ENCODE results near the gene P2RY12. TPM values are rescaled to one million over a fixed set of nuclear protein-coding genes. Genes with fewer than 3 reads are reported as not detected.
A peak's percentile ranks its signal among the peaks of the same experiment; 100 is the strongest.

P2RY12 gene
- total RNA-seq, 2 donors from 2014 or later, result 0.78 TPM; not detected in 1

DNA sequence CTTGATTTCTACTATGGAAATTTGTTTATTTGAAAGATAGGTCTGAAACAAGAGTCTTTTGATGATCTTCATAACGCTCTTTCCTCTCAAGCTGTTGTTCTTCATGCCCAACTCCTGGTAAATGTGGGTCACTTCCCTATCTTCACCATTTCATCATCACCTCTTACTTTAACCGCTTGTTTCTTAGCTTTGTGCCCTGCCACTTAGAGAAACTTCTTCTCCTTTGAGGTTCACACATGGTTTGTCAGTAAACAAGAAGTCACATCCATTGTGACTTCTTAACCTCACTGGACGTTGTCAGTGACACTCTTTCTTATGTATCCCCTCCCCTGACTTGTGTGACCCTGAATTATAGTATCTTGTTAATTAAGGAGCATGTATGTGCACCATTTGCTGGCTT is 38.3 kb downstream of the P2RY12 start:
- ATAC-seq, result no peak
- WGBS, 2 donors, result 59 to 66% methylated on average over 3 of the region's 3 CpGs

DNA sequence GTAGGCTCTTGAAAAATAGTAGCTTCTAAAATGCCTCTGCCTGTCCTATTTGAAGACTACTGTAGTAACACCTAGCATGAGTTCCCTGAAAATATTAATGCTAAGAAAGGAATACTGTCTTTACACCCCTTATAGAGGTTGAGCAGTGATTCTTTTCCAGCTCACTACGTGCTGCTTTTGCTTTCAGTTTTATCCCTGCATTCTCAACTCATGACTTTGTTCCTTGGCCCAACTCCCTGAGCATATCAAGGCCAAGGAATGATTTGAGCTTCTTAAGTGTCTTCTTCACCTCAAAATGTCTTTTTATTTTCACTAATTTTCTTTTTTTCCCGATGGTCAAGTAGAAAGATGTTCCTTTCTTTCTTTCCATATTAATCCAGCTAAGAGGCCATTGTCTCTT is 38.7 kb downstream of the P2RY12 start:
- H3K36me3 ChIP-seq (replicated peaks in 1 of 2; ENCODE audit: insufficient read depth in 1 of 2, low read depth in 2 of 2), result no peaks in the 10 kb centered on the region
- no peak overlapping the region for H3K27ac ChIP-seq
- H3K4me1 ChIP-seq, result no peaks in the 10 kb centered on the region
- ATAC-seq (no peak), DNase-seq (peak in 1 of 4 donors; percentile 15)
- 55 to 67% methylated on average over 2 of the region's 2 CpGs for WGBS, 2 donors
- intact Hi-C loops (cut with DNase I), result no loop called here
- no peak overlapping the region for H3K4me3 ChIP-seq
- H3K9me3 ChIP-seq, result no peaks in the 10 kb centered on the region
- TF ChIP-seq, protein P1, sequence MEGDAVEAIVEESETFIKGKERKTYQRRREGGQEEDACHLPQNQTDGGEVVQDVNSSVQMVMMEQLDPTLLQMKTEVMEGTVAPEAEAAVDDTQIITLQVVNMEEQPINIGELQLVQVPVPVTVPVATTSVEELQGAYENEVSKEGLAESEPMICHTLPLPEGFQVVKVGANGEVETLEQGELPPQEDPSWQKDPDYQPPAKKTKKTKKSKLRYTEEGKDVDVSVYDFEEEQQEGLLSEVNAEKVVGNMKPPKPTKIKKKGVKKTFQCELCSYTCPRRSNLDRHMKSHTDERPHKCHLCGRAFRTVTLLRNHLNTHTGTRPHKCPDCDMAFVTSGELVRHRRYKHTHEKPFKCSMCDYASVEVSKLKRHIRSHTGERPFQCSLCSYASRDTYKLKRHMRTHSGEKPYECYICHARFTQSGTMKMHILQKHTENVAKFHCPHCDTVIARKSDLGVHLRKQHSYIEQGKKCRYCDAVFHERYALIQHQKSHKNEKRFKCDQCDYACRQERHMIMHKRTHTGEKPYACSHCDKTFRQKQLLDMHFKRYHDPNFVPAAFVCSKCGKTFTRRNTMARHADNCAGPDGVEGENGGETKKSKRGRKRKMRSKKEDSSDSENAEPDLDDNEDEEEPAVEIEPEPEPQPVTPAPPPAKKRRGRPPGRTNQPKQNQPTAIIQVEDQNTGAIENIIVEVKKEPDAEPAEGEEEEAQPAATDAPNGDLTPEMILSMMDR (IDR thresholded peaks at IDR 0.05), result no peak
- TF ChIP-seq POLR2A (IDR thresholded peaks at IDR 0.05), result no peak
- no peaks in the 10 kb centered on the region for H3K27me3 ChIP-seq

More for the DNA sequence above, 38.3 kb downstream of the P2RY12 start:
- Histone ChIP-seq H3K4me3 (no peak overlapping the region), H3K4me1 (no peaks in the 10 kb centered on the region), H3K27me3 (no peaks in the 10 kb centered on the region), H3K9me3 (no peaks in the 10 kb centered on the region), H3K36me3 (replicated peaks in 1 of 2; ENCODE audit: insufficient read depth in 1 of 2, low read depth in 2 of 2) (no peaks in the 10 kb centered on the region), H3K27ac (peak overlapping the region in 1 of 4 donors; percentile 49)
- TF ChIP-seq POLR2A (IDR thresholded peaks at IDR 0.05), result no peak
- TF ChIP-seq, protein P1 (IDR thresholded peaks at IDR 0.05), result no peak
- intact Hi-C loops (cut with DNase I), result no loop called here
- DNase-seq, result peak in 1 of 4 donors; percentile 7

DNA sequence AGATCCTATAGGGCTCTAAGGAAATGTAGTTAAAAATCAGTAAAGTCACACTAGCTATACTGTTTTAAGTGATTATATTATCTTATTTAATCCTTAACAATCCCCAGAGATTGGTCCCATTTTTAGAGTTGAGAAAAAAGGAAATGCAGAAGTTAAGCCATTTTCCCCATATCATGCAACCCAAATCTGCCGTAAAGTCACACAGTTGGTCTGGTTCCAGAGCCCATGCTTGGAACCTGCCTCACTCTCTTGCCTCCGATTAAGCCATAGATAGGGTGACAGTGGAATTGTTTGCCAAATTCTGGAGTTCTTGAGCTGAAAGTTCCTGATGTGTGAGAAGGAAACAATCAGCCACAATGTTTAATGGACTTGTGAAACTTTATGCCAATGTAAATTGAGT is 52.9 kb downstream of the P2RY12 start:
- H3K4me1 ChIP-seq, result no peaks in the 10 kb centered on the region
- H3K9me3 ChIP-seq, result no peaks in the 10 kb centered on the region
- TF ChIP-seq, protein P1 (IDR thresholded peaks at IDR 0.05), result no peak
- TF ChIP-seq POLR2A (IDR thresholded peaks at IDR 0.05), result no peak
- DNase-seq, result no peak
- no peaks in the 10 kb centered on the region for H3K27me3 ChIP-seq
- no peak overlapping the region for H3K27ac ChIP-seq
- no peak for ATAC-seq
- H3K4me3 ChIP-seq, result no peak overlapping the region
- H3K36me3 ChIP-seq (replicated peaks in 1 of 2; ENCODE audit: insufficient read depth in 1 of 2, low read depth in 2 of 2), result no peaks in the 10 kb centered on the region
- intact Hi-C loops (cut with DNase I), result no loop called here
- WGBS, 2 donors, result 45% methylated on average over 2 of the region's 2 CpGs

DNA sequence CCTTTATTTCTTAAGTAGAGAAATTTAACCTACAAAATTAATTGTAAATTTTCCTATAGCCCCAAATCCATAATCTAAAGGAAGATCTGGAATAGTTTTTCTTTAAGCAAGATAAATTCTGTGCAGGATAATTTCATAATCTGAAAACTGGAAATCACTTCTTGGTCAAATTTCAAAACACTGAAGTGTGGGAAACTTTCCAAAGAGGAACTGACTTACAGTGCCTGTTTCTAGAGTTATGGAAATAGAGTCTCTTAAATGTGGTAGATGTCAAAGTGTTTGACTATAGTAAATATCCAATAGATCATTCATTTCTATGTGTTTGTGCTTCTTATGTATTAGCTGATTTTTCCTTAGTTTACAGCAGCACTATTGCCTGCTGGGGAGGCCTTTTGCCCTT is 53.7 kb downstream of the P2RY12 start:
- no peaks in the 10 kb centered on the region for H3K4me1 ChIP-seq
- H3K9me3 ChIP-seq, result no peaks in the 10 kb centered on the region
- H3K27me3 ChIP-seq, result no peaks in the 10 kb centered on the region
- no peak overlapping the region for H3K27ac ChIP-seq
- no peaks in the 10 kb centered on the region for H3K36me3 ChIP-seq (replicated peaks in 1 of 2; ENCODE audit: insufficient read depth in 1 of 2, low read depth in 2 of 2)
- no peak for TF ChIP-seq POLR2A (IDR thresholded peaks at IDR 0.05)
- TF ChIP-seq, protein P1 (IDR thresholded peaks at IDR 0.05), result no peak
- ATAC-seq (no peak), DNase-seq (no peak)
- intact Hi-C loops (cut with DNase I), result no loop called here
- H3K4me3 ChIP-seq, result no peak overlapping the region

DNA sequence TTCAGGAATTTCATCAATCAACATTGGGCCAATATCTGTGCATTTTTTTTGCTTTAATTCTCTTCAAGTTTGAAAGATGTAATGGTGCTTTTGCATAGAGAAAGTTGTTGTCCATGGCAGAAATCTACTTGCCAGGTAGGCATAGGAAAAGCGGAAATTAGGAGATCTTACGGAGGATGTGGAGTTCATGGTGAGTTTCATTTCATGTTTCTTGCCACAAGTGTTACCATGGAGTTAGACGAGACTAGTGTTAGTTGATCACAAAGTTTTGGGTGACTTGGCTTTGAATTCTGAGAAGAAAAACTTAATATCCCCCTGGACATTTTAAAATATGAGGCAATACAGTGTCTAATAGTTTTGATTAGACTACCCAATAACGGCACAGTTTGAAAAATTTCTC is 54.2 kb downstream of the P2RY12 start:
- no peak overlapping the region for H3K27ac ChIP-seq
- TF ChIP-seq POLR2A (IDR thresholded peaks at IDR 0.05), result no peak
- TF ChIP-seq, protein P1 (IDR thresholded peaks at IDR 0.05), result no peak

More for the DNA sequence above, 54.2 kb downstream of the P2RY12 start:
- no peaks in the 10 kb centered on the region for H3K9me3 ChIP-seq
- DNase-seq (no peak), ATAC-seq (no peak)
- no peaks in the 10 kb centered on the region for H3K27me3 ChIP-seq
- intact Hi-C loops (cut with DNase I), result no loop called here
- WGBS, 2 donors, result 68 to 72% methylated on average over 4 of the region's 4 CpGs
- H3K4me1 ChIP-seq, result no peaks in the 10 kb centered on the region
- no peaks in the 10 kb centered on the region for H3K36me3 ChIP-seq (replicated peaks in 1 of 2; ENCODE audit: insufficient read depth in 1 of 2, low read depth in 2 of 2)
- no peak overlapping the region for H3K4me3 ChIP-seq
